Stimulated activated CD8-positive, alpha-beta memory T cell treated with anti-CD3 and anti-CD28 coated beads, Interleukin-7, amount 100 ng/mL, for 24 hours (primary cell): ENCODE results near the gene SLC12A7.
"Not testable (repeated sequence)": the region's sequence is repeated elsewhere in the genome, so short reads cannot be mapped to it uniquely, and the experiment has no call there.

ENCODE experiments used
- DNase-seq: peaks from one replicate; pipeline ENCODE4 v3.0.0-alpha.2; 2020; ENCODE audit warnings: low read depth

Gene SLC12A7

GRCh38 chr5:1111727-1112289 is at the start of gene SLC12A7:
Gene SLC12A7 (minus strand): TSS chr5:1112063. CDS start chr5:1111991, 72 bp downstream.
- no peak for DNase-seq

DNA sequence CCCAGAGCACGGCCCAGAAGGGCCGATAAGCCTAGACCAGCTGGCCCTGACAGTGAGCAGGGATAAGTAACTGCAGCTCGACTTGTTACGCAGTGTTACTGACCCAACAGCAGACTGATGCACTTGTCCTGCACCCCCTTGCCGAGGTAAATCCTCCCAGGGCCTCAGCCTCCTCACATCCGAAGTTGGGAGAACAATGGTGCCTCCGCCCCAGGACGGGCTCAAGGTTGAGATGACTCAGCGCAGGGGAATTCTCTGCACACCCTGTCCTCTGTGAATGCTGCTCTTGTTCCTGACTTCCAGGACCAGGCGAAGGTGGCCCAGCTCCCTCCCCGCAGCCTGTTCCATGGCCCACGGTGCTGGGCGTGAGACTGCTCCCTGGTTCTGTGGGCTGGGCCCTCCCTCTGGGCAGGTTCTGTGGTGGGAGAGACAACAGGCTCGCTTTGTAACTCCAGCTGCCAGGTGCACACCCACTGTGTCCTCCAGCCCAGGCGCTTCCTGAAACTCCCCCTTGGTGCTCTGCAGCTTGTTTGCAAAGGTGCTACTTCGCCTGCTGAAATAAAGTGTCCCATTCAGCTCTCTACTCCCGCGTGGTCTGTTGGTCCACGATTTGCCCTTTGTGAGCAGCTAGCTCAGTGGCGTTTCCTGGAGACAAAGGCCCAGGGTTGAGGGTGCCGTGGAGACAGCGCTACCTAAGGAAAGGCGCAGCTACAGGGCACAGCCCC is 49.4 kb upstream of the SLC12A7 start:
- DNase-seq, result no peak

- DNase-seq, result no peak
Observed at GRCh38 chr5:1159774-1160406, 48.0 kb upstream of the SLC12A7 start.

DNA sequence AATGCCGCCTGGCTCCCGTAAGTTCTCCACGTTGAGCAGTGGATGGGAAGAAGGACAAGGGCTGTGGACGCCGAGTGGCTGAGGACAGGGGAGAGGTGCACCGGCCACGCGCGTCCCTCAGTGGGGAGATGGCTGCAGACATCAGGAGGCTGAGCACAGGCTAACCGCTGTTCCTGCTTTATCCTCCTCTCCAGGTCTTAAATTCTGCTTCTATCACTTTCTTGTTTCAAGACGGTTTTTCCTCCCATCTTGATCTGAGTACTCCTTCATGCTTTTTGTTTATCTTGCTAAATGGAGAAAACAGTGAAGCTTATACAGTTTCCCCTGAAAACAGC is 47.4 kb upstream of the SLC12A7 start:
- no peak for DNase-seq

DNA sequence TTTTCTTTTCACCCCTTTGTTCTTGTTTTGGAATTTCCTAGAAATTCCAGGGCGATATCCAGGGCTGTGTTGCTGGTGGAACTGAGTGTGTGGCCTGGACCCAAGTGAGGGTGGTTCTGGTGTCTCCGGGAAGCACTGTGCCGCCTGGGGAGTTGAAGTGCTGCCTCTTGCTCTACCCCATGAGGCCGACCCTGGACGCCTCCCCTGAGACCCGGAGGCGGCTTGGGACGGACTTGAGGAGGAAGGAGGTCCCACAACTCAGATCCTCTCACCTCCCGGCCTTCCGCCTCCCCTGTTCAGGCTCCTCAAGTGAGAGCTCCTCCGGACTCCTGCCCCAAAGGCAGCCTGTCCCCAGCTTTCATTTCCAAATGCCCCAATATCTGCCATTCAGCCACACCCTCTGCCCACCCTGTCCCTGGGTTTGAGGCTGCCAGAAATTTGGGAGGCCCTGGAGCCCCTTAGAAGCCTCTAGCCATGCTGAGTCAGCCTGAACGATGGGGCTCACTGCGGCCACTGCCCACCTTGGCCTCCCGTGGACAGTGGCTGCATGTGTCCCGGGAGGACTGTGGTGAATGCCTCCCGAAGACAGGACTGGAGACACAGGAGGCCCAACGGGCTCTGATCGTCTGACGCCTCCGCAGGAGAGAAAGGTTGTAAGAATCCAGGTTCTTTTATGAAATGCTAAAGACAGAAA is 46.9 kb upstream of the SLC12A7 start:
- DNase-seq, result no peak

GRCh38 chr5:1157461-1157986 is 45.7 kb upstream of the SLC12A7 start:
- DNase-seq, result not testable (repeated sequence)

DNA sequence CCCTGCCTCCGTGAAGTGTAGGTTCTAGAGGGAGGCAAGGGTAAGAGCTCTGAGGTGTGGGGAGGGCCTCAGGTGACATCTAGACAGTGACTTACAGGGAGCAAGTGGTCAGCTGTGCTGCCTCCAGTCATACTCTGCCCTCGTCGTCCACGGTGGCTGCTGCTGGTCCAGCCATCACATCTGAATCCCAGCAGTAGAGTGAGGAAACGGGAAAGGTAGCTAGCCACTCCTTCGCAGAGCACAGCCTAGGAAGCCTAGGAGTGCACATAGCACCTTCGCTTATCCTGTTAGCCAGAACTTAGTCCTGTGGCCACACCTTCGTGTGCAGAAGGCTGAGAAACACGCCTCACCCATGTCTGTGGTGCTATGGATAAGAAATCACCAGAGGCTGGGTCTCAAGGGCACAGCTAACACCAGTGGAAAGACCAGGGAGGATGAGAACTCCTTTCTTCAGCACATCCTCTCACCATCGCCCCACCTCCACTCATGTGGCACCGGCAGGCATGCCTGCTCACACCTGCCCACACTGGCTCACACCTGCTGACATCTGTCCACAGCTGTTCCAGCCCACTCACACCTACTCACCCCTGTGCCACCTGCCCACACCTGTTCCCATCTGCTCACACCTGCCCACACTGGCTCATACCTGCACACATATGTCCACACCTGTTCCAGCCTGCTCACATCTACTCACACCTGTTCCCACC is 45.0 kb upstream of the SLC12A7 start:
- DNase-seq, result no peak

- DNase-seq, result no peak
Observed at GRCh38 chr5:1156033-1156753, 44.3 kb upstream of the SLC12A7 start.

- DNase-seq, result no peak
Observed at GRCh38 chr5:1155191-1156032, 43.5 kb upstream of the SLC12A7 start.

DNA sequence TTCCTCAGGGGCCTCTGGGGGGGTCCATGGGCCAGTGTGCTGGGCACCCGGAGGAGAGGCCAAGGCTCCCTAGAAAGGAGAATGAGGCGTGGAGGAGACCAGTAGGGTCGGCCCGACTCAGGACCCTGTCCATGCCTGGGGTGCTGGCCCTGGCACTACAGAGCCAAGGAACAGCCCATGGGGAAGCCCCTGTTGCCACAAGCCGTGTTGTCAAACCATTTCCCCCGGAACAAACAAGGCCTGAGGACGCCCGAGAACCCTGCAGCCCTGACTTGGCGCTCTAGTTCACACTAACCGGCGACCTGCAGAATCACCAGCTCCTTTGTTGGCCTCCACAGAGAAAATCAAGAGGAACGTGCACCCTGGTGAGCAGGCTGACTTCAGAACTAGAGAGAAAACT is 41.6 kb upstream of the SLC12A7 start:
- no peak for DNase-seq

- DNase-seq, result no peak
Observed at GRCh38 chr5:1152771-1153282, 41.0 kb upstream of the SLC12A7 start.

DNA sequence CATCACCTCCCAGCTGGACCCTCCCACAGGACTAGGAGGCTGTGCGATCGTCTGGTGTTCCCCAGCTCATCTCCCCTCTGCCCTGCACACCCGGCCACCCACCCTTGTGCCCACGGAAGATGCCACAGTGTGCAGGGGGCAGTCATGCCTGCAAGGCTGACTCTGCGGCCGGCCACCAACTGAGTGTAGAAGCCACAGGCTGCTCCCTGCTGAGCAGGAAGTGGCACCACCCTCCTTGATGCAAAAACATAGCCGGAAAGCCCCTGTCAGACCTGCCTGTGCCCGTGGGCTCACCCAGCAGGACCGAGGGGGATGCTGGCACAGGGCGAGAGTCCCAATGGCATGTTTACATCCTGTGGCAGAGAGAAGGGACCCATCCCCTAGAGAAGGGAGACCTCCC is 40.3 kb upstream of the SLC12A7 start:
- DNase-seq, result no peak

- no peak for DNase-seq
Observed at GRCh38 chr5:1151316-1151715, 39.5 kb upstream of the SLC12A7 start.

GRCh38 chr5:1150866-1151265 is 39.0 kb upstream of the SLC12A7 start:
- no peak for DNase-seq

GRCh38 chr5:1144638-1145396 is 33.0 kb upstream of the SLC12A7 start:
- no peak for DNase-seq

DNA sequence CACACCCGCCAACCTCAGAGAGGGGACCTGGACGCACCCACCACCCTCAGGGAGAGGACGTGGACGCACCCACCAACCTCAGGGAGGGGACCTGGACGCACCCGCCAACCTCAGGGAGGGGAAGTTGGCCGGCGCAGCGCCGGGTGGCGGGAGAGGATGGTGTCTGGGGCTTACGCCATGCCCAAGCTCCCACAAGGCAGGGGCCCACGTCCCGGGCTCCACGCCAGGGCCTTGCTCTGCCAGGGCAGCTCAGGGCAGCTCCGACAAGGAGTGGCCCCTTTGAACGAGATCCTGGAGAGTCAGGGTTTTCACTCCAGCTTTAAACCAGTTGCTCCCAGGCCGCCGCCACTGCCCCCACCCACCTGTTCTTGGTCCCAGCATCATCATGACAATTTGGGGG is 32.2 kb upstream of the SLC12A7 start:
- DNase-seq, result no peak

- DNase-seq, result no peak
Observed at GRCh38 chr5:1143670-1143951, 31.7 kb upstream of the SLC12A7 start.

- no peak for DNase-seq
Observed at GRCh38 chr5:1142886-1143669, 31.2 kb upstream of the SLC12A7 start.

GRCh38 chr5:1141834-1142233 is 30.0 kb upstream of the SLC12A7 start:
- no peak for DNase-seq
